GM20431 (cell line): ENCODE results near the gene C1orf167.

Source experiments
- in situ Hi-C: fragments of 300-500 bp; cut with MseI, MboI; formaldehyde crosslinking; loops from one replicate; pipeline ENCODE4 v1.15.0; 2020; ENCODE audit warnings: low sequenced_read_pairs; ENCODE audit not compliant: unreplicated experiment

The C1orf167 gene

GRCh38 chr1:11782127-11782708 lies 20.2 kb downstream of the C1orf167 start:
- in situ Hi-C loops: no loop called here

GRCh38 chr1:11783556-11783955 lies 21.6 kb downstream of the C1orf167 start:
- in situ Hi-C loops: no loop called here

- in situ Hi-C loops: no loop called here
Observed at GRCh38 chr1:11784256-11784992, 22.4 kb downstream of the C1orf167 start.

DNA sequence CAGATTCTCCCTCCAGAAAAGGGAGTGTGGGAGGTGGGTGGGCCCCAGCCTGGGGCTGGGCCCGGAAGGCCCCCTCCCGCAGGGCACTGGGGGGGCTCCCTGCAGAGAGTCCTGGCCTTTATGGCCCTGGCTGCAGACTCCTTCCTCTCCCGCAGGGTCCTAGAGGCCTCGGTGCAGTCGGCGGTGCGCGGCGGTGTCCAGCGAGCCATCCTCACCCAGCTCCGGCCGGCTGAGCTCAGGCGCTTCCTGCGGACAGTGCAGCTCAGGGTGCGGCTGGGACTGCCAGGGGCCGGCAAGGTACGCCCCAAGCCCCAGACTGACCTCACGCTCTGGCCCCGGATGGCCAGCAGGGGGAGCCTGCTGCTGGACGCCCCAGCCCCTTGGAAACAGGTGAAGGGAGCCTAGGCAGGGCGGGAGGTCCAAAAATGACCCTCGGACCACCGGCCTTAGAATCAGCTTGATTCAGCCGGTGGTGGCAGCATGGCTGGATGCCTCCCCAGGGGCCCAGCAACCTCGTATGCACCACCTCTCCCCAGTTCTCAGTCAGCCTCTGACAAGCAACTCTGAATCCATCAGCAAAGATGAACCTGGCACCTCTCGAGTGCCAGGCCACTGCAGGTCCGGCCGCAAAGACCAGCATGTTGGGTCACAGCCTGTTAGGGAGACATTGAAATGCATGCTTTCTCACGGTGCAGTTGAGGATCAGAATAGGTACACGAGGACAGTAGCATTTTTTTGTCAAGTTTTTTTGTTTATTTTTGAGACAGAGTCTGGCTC lies 23.2 kb downstream of the C1orf167 start:
- in situ Hi-C loops: no loop called here

- in situ Hi-C loops: no loop called here
Observed at GRCh38 chr1:11786168-11786567, 24.2 kb downstream of the C1orf167 start.

GRCh38 chr1:11787251-11787803 lies 25.3 kb downstream of the C1orf167 start:
- in situ Hi-C loops: no loop called here

DNA sequence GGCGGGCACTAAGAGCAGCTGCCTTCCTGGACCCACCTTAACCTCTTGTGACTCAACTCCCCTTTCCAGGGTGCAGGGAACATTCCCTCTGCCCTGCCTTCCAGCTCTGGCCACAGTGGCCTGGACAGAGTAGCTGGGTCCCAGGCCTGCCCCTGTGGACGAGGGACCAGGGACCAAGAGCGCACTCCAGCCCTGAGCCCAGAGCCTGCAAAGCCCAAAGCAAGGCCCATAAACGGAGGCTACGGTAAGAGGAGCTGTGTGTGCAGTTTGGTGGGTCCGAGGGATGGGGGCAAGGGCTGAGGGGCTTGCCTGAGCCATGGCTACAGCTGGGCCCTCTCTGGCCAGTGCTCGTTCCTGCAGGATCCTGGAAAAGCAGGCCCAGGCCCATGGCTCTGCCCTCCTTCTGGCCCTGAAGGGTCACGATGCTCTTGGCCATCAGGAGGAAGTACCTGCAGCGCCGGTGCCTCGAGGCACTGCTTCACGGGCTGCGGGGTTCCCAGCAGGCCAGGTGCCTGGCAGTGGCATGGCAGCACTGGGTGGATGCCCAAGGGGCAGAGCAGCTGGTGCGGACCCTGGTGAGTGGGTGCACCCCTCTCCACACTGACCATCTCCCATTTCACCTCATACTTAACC lies 25.9 kb downstream of the C1orf167 start:
- in situ Hi-C loops: no loop called here

- in situ Hi-C loops: no loop called here
Observed at GRCh38 chr1:11788549-11789053, 26.6 kb downstream of the C1orf167 start.

DNA sequence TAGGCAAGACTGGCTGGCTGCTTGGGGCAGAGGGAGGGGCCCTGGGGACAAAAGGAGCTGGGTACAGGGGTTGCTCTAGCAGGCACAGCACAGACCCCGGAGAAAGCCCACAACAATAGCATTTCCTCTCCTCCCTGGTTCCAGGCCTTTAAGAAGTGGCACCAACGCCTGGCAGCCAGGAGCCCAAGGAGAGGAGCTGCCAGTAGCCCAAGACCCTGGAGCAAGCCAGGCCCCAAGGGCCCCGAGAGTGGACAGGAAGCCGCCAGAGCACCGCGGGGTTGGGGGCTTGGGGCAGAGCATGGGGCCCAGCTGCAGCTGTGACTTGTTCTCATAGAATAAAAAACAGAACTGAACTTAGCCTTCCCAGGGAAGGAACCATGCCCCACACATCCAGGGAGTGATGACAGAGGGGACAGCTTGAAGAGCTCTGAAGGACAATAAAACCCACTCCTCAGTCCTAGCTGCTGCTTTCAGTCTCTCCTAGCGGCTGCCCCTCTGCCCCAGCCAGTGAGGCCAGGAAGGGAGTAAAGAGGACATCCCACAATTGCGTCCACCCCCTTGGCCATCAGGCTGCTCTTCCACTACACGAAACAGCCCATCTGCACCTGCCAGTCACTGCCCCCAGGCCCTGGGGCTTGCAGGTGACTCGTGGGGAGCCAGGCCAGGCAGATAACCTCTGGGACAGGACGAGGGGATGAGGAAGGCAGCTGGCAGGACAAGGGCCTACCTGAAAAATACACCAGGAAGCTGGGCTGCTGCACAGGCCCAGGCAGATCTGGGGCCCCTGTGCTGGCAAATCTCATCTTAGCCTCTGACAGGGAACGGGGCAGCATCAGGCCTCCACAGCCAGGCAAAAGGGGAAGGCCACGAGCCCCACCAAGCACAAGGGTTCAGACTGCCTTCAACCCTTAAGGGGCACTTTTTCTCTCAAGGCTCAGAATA lies 27.4 kb downstream of the C1orf167 start:
- in situ Hi-C loops: no loop called here

GRCh38 chr1:11790101-11790879 lies 28.3 kb downstream of the C1orf167 start:
- in situ Hi-C loops: no loop called here

DNA sequence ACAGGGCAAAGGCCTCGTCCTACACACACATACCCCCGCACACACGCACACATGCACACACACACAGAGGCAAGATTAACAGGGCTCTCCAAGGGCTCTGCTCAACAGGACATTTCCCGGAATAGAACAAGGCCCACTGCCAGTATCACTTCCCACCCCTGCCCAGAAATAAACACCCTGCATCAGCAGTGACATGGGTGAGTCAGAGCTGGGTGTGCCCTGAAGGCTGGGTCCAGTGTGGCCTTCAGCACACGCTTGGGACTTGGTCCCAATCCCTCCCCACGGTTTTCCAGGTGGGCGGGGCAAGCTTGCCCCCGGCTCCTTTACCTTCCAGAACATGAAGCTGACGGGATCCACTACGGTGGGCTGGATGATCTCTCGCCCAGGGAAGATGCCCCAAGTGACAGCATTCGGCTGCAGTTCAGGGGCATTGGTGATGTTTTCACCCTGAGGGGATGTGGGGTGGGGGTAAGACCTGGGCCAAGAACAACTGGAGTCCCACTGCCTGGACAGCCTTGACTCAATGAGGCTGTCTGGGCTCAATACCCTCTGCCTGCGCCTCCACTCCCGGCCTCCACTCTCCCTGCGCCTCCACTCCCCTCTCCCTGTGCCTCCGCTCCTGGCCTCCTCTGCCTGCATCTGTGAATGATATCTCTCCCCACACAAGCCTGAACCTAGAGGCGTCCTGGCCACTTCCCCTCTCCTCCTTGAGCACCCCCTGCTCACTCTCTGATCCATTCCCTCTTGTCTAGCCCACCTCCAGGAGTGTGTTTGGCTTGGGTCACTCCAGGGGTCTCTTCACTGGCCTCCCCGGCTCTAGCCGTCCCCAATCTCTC lies 29.1 kb downstream of the C1orf167 start:
- in situ Hi-C loops: no loop called here

DNA sequence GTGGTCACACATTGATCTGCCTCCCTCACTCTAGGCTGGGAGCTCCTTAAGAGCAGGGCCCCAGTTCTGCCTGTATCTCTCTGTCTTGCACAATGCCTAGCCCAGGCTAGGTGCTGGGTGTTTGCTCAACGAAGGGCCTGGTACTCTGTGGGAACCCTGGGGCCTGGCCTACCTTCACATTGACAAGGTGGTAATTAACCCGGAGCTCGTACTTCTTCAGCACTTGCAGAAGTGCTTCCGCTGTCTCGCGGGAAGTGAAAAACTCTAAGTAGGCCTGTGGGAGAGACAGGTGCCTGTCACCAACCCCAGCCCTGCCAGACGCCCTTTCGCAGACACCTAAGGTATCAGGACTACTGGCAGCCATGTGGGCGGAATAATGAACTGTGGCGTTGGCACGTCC lies 30.1 kb downstream of the C1orf167 start:
- in situ Hi-C loops: no loop called here

- in situ Hi-C loops: no loop called here
Observed at GRCh38 chr1:11793819-11794218, 31.8 kb downstream of the C1orf167 start.

- in situ Hi-C loops: no loop called here
Observed at GRCh38 chr1:11794446-11795237, 32.6 kb downstream of the C1orf167 start.

GRCh38 chr1:11795238-11795890 lies 33.4 kb downstream of the C1orf167 start:
- in situ Hi-C loops: no loop called here
